GM21423 (cell line): ENCODE measurements around the gene BAIAP3.

ENCODE experiments used
- ATAC-seq: cut with Tn5 transposase; IDR thresholded peaks from one replicate; pipeline ENCODE4 v1.9.1; 2021; ENCODE audit warnings: mild to moderate bottlenecking, moderate library complexity; ENCODE audit not compliant: unreplicated experiment

The BAIAP3 gene

DNA sequence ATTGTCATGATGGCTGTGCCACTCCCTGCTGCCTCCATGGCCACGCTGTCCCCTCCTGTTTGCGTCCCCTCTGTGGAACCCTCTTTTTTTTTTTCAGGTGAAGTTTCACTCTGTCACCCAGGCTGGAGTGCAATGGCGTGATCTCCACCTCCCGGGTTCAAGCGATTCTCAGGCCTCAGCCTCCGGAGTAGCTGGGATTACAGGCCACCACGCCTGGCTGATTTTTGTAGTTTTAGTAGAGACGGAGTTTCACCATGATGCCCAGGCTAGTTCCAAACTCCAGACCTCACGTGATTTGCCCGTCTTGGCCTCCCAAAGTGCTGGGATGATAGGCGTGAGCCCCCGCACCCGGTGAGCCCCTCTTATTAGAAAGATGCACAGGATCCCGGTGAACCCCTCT is 35.0 kb upstream of the BAIAP3 start:
- no peak for ATAC-seq

DNA sequence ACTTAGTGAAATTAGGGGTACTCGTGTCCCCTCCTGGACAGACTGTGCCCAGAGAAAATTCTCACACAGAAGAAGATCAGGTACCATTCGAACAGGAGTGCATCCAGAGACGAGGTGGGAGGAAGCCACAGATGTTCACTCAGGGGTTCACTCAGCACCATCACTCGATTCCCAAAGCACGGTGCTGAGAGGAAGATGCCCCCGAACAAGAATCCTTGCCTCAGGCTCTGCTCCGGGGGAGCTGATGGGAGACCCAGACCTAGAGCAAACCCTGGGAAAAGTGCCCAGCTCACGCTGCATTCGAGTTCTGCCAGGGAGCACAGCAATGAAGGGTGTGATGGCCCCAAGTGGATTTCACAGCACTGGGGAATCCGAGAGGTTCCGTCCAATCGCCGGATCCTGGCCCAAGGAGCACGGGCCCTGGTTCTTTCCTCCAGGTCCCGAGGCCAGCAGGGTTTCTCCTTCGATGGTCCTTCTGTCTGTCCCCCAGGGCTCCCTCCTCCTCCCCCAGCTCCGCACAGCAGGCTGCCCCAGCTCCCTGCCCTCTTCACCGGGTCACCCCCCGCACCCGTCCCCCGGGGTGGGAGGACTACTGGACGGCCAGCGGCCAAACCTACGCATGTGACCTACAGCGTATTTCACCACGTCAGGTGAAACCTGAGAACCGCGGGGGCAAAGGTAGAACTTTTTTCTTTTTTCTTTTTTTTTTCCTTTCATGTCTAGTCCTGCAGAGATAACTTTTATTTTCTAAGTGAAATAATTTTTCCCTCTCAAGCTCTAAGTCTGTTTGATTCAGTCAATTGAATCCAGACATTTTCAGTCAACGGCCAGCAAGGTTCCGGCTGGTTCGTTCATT is 34.2 kb upstream of the BAIAP3 start:
- no peak for ATAC-seq

DNA sequence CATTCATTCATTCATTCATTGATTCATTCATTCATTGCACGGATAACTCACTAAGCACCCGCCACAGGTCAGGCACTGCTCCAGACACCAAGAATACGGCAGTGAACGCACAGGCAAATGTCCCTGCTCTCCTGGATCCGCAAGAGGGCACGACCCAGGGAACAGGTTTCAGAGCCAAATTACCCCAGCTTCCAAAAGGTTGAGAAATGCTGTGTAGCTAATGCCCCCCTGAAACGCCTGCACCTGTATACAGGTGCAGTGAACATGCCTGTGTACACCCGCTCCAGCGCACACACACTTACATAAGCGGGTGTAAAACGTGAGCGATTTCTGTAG is 33.6 kb upstream of the BAIAP3 start:
- ATAC-seq = no peak

DNA sequence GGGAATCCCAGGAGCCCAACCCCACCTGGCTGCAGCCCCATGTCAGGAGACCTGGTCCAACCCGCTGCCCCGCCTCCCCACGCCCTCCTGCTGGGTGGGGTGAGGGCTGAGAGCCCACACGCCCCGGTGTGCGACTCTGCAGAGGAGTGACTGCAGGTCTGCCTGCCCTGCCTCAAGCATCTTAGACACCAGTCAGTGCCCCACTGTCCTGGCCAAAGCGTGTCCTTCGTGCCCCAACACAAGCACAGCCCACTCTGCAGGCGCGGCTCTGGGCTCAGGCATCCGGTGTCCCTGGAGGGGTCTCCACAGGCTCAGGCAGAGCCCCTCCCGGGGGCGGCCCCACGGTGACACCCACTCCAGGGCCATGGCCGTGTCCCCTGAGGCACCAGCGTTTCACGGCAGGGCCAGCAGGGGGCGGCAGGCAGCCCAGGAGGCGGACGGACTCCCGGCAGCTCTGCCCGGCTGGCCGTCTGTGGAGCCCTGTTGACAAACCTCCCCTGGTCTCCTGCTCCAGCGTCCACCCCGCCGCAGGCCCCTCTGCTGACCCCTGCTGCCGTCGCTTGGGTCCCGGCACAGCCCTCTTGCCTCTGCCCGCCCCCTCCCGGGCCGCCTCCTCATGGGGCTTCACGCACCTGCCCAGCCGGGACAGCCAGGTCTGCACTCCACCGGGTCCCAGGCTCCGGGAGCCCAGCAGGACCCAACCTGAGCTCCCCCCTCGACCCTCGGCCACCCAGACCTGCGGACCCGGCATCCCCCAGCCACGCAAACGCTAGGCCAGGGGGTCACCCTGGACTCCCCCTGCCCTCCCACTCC is 32.6 kb upstream of the BAIAP3 start:
- no peak for ATAC-seq

DNA sequence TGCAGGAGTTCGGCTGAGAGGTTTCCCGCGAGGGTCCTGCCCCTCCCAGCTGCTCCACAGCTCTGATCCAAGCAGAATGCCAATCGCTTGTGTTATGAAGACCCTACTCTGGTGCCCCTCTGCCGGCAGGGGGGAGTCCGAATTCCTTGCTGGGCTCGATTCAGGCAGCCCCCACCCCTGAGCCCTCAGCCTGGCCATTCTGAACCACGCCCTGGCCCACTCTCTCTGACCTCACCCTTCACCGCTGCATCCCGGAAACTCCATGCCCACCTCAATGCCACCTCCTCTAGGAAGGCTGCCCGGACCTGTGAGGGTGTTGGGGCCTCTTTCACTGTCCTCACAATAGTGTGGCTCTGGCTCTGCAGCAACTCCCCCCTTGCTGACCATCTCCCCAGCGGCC is 31.9 kb upstream of the BAIAP3 start:
- ATAC-seq = no peak

DNA sequence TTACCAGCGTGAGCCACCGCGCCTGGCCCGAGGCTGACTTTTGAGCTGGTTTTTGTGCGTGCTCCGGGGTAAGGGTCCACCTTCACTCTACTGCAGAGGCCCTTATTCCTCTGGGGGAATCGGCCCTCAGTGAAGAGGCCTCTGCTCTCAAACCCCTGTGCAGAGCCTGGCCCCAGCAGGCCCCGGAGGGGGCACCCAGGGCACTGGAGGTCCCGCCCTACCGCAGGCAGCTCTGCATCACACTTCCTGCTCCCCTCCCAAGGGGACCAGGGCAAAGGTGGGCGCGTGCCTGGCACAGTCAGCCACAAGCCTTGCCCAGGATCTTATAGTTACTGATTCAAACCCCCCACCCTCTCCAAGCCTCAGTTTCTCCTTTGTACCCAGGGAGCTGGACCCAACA is 27.6 kb upstream of the BAIAP3 start:
- no peak for ATAC-seq

DNA sequence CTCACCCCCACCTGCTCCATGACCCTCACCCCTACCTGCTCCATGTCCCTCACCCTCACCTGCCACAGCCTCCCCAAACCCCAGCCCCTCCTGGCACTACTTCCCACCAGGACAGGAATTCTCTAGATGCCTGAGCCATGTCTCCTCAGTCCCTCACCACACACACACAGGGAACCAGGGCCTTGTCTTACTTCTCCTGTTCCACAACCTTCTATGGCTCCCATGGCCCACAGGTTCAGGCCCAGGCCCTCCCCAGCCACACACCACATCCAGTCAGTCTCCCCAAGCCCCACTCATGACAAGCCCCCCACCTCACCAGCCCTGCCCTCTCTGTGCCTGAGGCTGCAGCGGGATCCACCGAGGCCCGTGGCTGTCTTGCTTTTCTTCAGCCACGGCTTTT is 27.1 kb upstream of the BAIAP3 start:
- no peak for ATAC-seq

DNA sequence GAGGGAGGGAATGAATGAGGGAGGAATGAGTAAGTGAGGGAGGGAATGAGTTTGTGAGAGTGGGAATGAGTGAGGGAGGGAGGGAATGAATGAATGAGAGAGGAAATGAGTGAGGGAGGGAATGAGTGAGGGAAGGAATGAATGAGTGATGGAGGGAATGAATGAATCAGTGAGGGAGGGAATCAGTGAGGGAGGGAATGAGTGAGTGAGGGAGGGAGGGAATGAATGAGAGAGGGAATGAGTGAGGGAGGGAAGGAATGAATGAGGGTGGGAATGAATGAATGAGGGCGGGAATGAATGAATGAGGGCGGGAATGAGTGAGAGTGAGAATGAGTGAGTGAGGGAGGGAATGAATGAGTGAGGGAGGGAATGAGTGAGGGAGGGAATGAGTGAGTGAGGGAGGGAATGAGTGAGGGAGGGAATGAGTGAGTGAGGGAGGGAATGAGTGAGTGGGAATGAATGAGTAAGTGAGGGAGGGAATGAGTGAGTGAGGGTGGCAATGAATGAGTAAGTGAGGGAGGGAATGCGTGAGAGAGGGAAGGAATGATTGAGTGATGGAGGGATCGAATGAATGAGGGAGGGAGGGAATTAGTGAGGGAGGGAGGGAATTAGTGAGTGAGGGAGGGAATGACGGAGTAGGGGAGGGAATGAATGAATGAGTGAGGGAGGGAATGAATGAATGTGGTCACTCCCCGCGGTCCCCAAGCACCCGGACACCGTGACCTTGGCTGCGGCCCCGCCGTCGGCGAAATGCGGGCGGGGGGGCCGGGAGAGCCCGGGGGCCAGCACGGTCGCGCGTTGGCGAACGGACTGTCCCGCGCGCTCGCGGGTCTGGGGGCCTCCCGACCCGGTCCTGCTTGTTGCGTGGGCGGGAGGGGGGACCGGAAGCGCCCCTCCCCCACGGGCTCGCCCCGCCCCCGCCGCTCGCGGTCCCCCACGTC is 25.1 kb upstream of the BAIAP3 start:
- ATAC-seq = no peak

DNA sequence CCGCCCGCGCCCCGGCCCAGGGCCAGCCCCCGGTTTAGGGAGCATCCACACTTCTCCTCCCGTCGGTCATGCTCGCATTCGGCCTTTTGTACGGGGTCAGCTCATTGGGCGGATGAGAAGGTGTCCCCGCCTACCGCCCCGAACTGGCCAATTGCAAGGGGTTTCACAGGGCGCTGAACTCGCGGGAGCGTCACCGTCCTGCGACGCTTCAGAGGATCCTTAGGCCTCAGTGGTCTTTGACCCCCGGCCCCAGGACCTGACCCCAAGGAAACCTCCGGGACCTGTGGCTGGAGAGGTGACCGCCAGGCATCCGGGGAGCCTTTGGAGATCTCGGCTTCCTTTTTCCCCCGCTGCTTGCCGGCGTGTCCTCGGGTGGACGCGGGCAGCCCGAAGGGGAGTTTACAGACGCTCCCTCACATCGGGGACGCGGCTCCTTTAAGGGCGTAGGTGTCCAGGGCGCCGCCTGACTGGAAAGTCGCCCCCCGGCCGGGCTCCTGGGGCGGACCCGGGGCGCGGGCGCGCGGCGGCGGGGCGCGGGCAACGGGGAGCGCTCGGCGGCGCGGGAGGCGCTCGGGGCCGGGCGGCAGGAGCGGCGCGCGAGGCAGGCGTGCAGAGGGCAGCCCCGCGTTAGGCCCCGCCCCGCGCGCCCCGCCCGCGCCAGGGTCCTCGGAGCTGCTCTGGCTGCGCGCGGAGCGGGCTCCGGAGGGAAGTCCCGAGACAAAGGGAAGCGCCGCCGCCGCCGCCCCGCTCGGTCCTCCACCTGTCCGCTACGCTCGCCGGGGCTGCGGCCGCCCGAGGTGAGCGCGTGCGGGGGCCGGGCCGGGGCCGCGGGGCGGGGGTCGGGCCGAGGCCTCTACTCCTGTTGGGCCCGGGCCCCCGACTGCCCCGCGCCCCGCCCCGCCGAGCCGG is 24.2 kb upstream of the BAIAP3 start, which contains the start of gene UBE2I:
Gene UBE2I (plus strand): TSS at position 660 of the 909 bp plus-strand sequence. CDS start 4,395 bp downstream, outside the sequence.
- peak; percentile 58 for ATAC-seq

DNA sequence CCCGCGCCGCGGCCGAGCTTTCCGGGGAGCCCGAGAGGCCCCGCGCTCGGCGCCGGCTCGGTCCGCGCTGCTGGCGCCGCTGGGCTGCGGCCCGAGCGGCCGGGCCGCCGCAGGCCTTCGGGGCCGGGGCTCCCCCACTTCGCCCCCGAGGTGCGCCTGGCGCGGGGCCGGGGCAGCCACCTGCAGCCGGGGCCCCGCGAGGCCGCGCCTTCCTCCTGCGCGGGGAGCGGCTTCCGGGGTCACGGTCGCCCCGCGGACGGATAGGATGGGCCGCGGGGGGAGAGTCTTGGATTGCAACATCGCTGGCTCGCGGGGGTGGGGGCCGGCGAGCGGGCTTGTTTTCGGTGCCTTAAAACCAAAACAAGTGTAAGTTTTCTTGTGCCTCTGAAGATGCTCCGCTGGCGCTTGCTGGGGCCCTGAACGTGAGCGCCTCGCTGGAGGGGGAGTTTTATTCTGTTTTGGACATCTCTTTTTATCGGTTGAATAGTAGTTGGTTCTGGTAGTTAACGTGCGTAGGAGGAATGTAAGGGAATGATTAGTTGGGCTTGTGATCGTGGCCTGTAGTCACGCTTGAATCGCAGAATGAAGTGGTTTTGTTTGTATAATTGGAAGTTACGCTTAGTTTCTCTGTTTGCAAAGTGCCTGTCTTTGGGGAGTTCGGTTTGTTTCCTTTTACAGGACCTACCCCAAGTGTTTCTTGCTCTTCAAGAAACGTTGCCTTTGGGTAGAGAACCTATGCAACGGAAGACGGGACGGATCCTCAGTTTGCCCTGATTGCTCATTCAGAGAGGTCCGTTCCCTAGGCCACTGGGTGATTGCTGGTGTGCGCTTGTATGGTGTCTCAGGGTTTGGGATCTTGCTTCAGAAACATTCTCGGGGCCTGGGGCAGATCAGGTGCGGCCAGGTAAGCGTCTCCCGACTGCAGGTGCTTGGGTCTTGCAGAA is 23.3 kb upstream of the BAIAP3 start:
- peak; percentile 27 for ATAC-seq

DNA sequence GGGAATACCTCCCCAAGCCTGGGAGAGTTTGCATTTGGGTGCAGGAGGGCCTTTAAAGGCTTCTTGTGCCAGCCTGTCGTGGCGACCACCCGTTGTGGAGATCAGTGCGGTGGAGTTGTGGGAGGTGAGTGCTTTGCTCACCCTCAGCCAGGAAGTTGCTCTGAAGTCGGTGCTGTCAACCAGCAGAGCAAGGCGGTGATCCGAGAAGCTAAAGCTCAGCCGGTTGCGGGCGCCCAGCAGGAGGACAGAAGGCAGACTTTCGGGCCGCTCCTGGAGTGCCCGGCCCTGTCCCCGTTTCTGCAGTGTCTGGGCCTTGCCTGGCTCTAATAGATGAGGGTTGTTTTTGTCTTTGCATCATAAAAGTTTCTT is 22.6 kb upstream of the BAIAP3 start:
- no peak for ATAC-seq

DNA sequence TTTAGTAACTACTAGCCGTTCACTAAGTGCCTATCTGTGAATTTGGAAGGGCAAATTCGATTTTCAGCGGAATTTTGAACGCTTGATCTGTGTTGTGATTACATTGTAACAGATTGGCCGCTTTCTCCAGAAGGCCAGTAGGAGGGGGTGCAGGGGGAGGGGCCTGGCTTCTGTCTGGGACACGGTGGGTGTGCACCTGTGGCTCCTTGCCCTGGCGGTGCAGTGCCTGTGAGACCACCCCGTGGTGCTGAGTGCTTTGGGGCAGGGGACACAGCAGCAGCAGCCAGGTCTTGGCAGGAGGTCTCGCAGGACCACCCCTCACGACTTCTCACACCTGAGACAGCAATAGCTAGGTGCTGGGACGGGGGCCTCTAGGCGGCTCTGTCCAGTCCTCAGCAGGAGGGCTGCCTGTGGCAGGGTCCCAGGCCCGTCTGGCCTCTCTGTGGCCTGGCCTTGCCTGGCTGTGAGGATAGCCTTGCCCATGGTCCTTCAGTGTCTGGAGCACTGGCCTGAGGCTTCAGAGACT is 22.2 kb upstream of the BAIAP3 start:
- ATAC-seq = no peak

DNA sequence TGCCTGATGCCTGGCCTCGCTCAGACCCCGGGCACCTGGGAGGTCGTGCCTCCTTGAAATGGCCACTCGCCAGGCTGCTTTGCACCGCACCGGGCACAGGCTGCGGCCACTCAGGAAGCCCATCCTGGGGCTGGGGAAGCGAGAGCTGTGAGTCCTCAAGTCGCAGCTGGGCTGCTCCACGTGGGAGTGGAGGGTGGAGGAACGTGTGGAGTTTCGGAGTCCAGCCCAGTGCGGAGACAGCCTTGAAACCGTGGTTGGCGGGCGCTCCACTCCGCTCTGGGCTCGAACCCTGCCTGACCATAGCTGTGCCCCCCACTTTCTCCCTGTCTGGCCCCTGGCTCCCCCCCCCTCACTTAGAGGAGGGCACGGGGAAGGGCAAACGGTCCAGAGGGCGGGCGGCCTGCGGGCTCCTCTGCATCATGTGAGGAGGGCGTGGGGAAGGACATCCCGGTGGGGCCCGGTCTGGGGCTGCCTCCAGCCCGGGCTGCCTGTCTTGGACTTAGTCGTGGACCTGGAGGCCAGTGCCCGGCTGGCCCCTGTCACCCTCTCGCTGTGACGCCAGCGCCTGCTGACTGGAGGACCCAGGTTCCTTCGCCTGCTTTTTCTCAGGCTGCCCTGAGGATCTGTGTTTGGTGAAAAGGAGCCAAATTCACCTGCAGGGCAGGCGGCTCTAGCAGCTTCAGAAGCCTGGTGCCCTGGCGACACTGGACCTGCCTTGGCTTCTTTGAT is 21.5 kb upstream of the BAIAP3 start:
- no peak for ATAC-seq

DNA sequence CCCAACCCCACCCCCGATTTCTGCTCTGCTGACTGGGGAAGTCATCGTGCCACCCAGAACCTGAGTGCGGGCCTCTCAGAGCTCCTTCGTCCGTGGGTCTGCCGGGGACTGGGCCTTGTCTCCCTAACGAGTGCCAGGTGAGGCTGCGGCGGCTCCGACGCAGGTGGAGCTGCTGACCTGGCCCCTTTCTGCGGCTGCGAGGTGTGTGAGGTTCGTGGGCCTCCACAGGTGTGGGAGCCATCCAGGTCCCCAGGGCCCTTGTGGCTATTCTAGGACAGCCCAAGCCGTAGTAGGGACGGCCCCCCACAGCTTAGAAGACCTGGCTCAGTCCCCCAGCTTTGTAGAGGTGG is 21.0 kb upstream of the BAIAP3 start:
- ATAC-seq = no peak

DNA sequence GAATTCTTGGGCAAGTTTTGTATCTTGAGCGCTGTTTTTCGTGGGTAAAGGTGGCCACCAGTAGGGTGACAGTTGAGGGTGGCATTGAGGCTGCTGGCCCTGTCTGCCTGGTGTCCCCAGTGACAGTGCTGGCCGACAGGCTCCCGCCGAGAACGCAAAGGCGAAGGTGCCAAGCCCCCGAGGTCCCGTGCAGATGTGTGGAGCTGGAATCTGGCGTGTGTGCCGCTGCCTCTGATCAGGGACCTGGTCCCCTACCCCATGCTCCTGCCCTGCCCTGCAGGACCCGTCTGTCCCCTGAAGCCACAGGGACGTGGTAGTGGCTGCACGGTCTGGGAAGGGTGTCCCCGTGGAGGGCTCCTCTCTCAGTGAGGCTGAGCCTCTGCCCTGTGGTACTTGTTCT is 20.5 kb upstream of the BAIAP3 start:
- ATAC-seq = no peak

DNA sequence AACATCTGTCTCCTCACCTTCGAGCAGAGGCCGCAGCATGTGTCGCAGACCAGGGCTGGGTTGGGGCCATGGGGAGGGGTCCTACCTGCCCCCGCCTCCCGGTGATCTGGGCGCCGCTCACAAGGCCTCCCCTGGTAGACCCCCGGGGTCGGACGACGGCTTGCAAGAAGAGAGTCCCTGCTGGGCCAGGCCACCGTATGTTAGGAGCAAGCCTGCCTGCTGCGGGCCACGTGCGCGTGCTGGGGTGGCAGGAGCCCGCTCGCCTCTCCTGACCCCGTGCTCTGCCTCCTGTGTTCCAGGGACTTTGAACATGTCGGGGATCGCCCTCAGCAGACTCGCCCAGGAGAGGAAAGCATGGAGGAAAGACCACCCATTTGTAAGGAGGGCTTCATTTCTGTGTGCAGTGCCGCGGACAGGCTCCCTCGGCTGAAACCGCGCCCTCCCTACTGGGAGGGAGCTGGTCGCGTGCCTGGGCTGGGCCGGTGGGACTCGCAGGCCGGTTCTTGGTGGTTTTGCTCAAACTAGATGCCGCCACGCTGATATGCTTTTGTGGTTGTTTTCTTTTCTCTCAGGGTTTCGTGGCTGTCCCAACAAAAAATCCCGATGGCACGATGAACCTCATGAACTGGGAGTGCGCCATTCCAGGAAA is 19.6 kb upstream of the BAIAP3 start:
- no peak for ATAC-seq

DNA sequence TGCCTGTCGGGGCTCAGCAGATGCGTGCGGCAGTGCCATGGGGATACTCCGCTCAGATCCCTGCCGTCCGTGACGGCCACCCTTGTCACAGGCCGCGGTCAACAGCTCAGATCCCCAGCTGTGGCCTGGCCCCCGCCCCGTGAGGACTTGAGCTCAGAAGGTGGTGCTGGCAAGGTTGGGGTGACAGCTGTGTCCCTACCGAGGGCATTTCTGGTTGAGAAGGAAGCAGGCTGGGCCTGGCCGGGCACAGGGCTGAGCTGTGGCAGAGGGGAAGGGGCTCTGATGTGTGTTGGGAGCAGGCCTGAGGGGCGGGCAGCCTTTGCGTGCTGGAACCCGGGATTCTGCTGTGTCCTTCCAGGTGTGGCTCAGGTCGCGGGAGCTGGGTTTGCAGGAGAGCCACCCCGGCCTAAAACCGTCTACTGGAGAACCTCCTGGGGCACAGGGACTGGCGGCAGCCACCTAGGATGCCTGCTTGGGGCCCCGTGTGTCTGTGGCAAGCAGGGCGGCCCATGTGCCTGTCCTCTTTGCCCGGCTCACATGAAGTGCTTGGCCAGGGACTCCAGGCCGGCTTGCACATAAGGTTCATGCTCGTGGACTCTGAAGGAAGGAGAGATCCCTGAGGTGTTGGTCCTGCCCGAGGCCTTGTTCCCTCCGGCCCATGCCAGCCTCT is 18.9 kb upstream of the BAIAP3 start:
- no peak for ATAC-seq
